Measurements from ENCODE around the gene TRIM60.
"Not testable (repeated sequence)": the region's sequence is repeated elsewhere in the genome, so short reads cannot be mapped to it uniquely, and the experiment has no call there.

Gene TRIM60

GRCh38 chr4:165070560-165070959 lies 38.8 kb downstream of the TRIM60 start:
- TF ChIP-seq GABPA (IDR thresholded peaks at IDR 0.05; ENCODE audit: low read depth) (no peak), SPI1 (IDR thresholded peaks at IDR 0.05; ENCODE audit: borderline replicate concordance, low read depth) (no peak), REST (IDR thresholded peaks at IDR 0.05; ENCODE audit: insufficient replicate concordance, low read depth) (no peak)
- Histone ChIP-seq H3K4me3 (replicated peaks; ENCODE audit: insufficient read depth, low read length) (no peak overlapping the region), H3K27me3 (ENCODE audit: insufficient read depth, poor library complexity, severe bottlenecking) (no peaks in the 10 kb centered on the region), H3K27ac (replicated peaks) (no peak overlapping the region)
- DNase-seq (ENCODE audit: low read depth in 1 of 2, low spot score in 1 of 2) = no peak

GRCh38 chr4:165073346-165073745 lies 41.5 kb downstream of the TRIM60 start:
- not testable (repeated sequence) for H3K27ac ChIP-seq (replicated peaks)

GRCh38 chr4:165077034-165077578 lies 45.3 kb downstream of the TRIM60 start:
- Histone ChIP-seq H3K27me3 (ENCODE audit: insufficient read depth, poor library complexity, severe bottlenecking) (no peaks in the 10 kb centered on the region), H3K27ac (replicated peaks) (no peak overlapping the region), H3K4me3 (replicated peaks; ENCODE audit: insufficient read depth, low read length) (no peak overlapping the region)
- DNase-seq (ENCODE audit: low read depth in 1 of 2, low spot score in 1 of 2) = no peak
- no peak for TF ChIP-seq REST (IDR thresholded peaks at IDR 0.05; ENCODE audit: insufficient replicate concordance, low read depth)
- no peak for TF ChIP-seq POLR2AphosphoS5 (IDR thresholded peaks at IDR 0.05; ENCODE audit: low read depth)
- no peak for TF ChIP-seq SPI1 (IDR thresholded peaks at IDR 0.05; ENCODE audit: borderline replicate concordance, low read depth)
- TF ChIP-seq GABPA (IDR thresholded peaks at IDR 0.05; ENCODE audit: low read depth) = no peak
- TF ChIP-seq CTCF (IDR thresholded peaks at IDR 0.05; ENCODE audit: insufficient read depth, low read length) = no peak

More at GRCh38 chr4:165073346-165073745, 41.5 kb downstream of the TRIM60 start:
- H3K4me3 ChIP-seq (replicated peaks; ENCODE audit: insufficient read depth, low read length); DNase-seq (ENCODE audit: low read depth in 1 of 2, low spot score in 1 of 2); H3K27me3 ChIP-seq (ENCODE audit: insufficient read depth, poor library complexity, severe bottlenecking): not testable (repeated sequence)

GRCh38 chr4:165079476-165079875 lies 47.7 kb downstream of the TRIM60 start:
- no peak overlapping the region for H3K4me3 ChIP-seq (replicated peaks; ENCODE audit: insufficient read depth, low read length)
- no peak for DNase-seq (ENCODE audit: low read depth in 1 of 2, low spot score in 1 of 2)

More at GRCh38 chr4:165079476-165079875, 47.7 kb downstream of the TRIM60 start:
- no peaks in the 10 kb centered on the region for H3K27me3 ChIP-seq (ENCODE audit: insufficient read depth, poor library complexity, severe bottlenecking)
- no peak for TF ChIP-seq POLR2AphosphoS5 (IDR thresholded peaks at IDR 0.05; ENCODE audit: low read depth)
- TF ChIP-seq CTCF (IDR thresholded peaks at IDR 0.05; ENCODE audit: insufficient read depth, low read length) = no peak
- no peak for TF ChIP-seq SPI1 (IDR thresholded peaks at IDR 0.05; ENCODE audit: borderline replicate concordance, low read depth)
- no peak for TF ChIP-seq GABPA (IDR thresholded peaks at IDR 0.05; ENCODE audit: low read depth)
- no peak for TF ChIP-seq REST (IDR thresholded peaks at IDR 0.05; ENCODE audit: insufficient replicate concordance, low read depth)
- no peak overlapping the region for H3K27ac ChIP-seq (replicated peaks)

Data from HL-60 (cell line).